HepG2 (cell line): Measurements from ENCODE around the gene PRSS53. TPM values are rescaled to one million over a fixed set of nuclear protein-coding genes. Genes with fewer than 3 reads are reported as not detected.
A peak's percentile ranks its signal among the peaks of the same experiment; 100 is the strongest.

ENCODE experiments used
- ATF1 ChIP-seq: IDR thresholded peaks from 2 replicates; pipeline ENCODE4 v1.6.1; 2016; ENCODE audit warnings: mild to moderate bottlenecking, control low read depth
- BCL6 ChIP-seq: IDR thresholded peaks from 2 replicates; pipeline ENCODE4 v1.6.1; 2016; ENCODE audit warnings: missing genetic modification reagents, missing compliant biosample characterization
- CBX2 ChIP-seq, 2 experiments: fragments of 200-600 bp in 1 of 2; sonication (generic); formaldehyde crosslinking in 1 of 2; IDR thresholded peaks; 2 replicates each; pipeline versions ENCODE4 v1.7.0 to v1.8.1; 2018 to 2022; ENCODE audit warnings: low read depth in 2 of 2, low read length in 1 of 2, mild to moderate bottlenecking in 1 of 2, missing genetic modification reagents in 1 of 2
- KDM6A ChIP-seq: IDR thresholded peaks from 2 replicates; pipeline ENCODE4 v1.6.1; 2016; ENCODE audit warnings: low read depth
- KLF15 ChIP-seq: sonication (generic); formaldehyde crosslinking; IDR thresholded peaks from 2 replicates; pipeline ENCODE4 v1.8.1; 2023; ENCODE audit warnings: borderline replicate concordance, mild to moderate bottlenecking, inconsistent platforms, missing genetic modification reagents, mixed read lengths
- MXI1 ChIP-seq: IDR thresholded peaks from 3 replicates; pipeline ENCODE4 v1.6.1; 2012; ENCODE audit warnings: low read depth, low read length, inconsistent platforms, borderline replicate concordance
- MYC ChIP-seq: sonication (generic); formaldehyde crosslinking; IDR thresholded peaks from 2 replicates; pipeline ENCODE4 v1.9.0; 2021; ENCODE audit warnings: missing genetic modification reagents, borderline replicate concordance
- NR2F2 ChIP-seq: IDR thresholded peaks from 2 replicates; pipeline ENCODE4 v1.6.1; 2012; ENCODE audit warnings: low read depth, inconsistent platforms, borderline replicate concordance
- REXO4 ChIP-seq: sonication (generic); formaldehyde crosslinking; IDR thresholded peaks from 2 replicates; pipeline ENCODE4 v1.8.0; 2022; ENCODE audit warnings: missing genetic modification reagents, mild to moderate bottlenecking, borderline replicate concordance
- SATB2 ChIP-seq: sonication (generic); formaldehyde crosslinking; IDR thresholded peaks from 2 replicates; pipeline ENCODE4 v1.5.0; 2020; ENCODE audit warnings: missing genetic modification reagents
- TBX2 ChIP-seq: sonication (generic); formaldehyde crosslinking; IDR thresholded peaks from 2 replicates; pipeline ENCODE4 v1.5.0; 2020; ENCODE audit warnings: missing genetic modification reagents, mild to moderate bottlenecking, borderline replicate concordance
- TCF12 ChIP-seq, 2 experiments: fragments of 450-650 bp in 1 of 2; sonication (generic) in 1 of 2; formaldehyde crosslinking in 1 of 2; IDR thresholded peaks; 2 replicates each; pipeline versions ENCODE4 v1.6.1 to v1.8.0; 2017 to 2022; ENCODE audit warnings: antibody characterized with exemption in 1 of 2, mild to moderate bottlenecking in 1 of 2, missing genetic modification reagents in 1 of 2, moderate library complexity in 1 of 2
- THRA ChIP-seq: sonication (generic); formaldehyde crosslinking; IDR thresholded peaks from 2 replicates; pipeline ENCODE4 v1.4.0; 2020; ENCODE audit warnings: missing genetic modification reagents, borderline replicate concordance
- ZNF20 ChIP-seq: sonication (generic); formaldehyde crosslinking; IDR thresholded peaks from 2 replicates; pipeline ENCODE4 v1.4.0; 2020; ENCODE audit warnings: mild to moderate bottlenecking, moderate library complexity, missing genetic modification reagents
- ZNF354B ChIP-seq: sonication (generic); formaldehyde crosslinking; IDR thresholded peaks from 2 replicates; pipeline ENCODE4 v1.8.0; 2022; ENCODE audit warnings: mild to moderate bottlenecking, missing genetic modification reagents
- ZNF468 ChIP-seq: sonication (generic); formaldehyde crosslinking; IDR thresholded peaks from 2 replicates; pipeline ENCODE4 v1.8.0; 2022; ENCODE audit warnings: mild to moderate bottlenecking, moderate library complexity, missing genetic modification reagents
- ZNF780A ChIP-seq: sonication (generic); formaldehyde crosslinking; IDR thresholded peaks from 2 replicates; pipeline ENCODE4 v1.8.0; 2022; ENCODE audit warnings: mild to moderate bottlenecking, missing genetic modification reagents, moderate library complexity
- polyA plus RNA-seq, 8 experiments: library from polyadenylated mRNA; depleted of rRNA in 3 of 8; stranded (reverse) in 7 of 8; unstranded in 1 of 8; fragments of >200 nt; fragmentation: Illumina TruSeq in 4 of 8; extraction: Trizol in 4 of 8; gene quantifications; 2 replicates each; pipeline versions ENCODE4 v1.2.1 to v1.2.3, GENCODE V29; 2011 to 2016; ENCODE audit warnings: low read depth in 4 of 8, missing spikeins in 1 of 8, mixed read lengths in 1 of 8; ENCODE audit not compliant: insufficient read depth in 1 of 8
- total RNA-seq, 5 experiments: library from RNA; depleted of rRNA; stranded (reverse); fragments of >200 nt; fragmentation: Illumina TruSeq; extraction: Trizol; gene quantifications; 2 replicates each; pipeline ENCODE4 v1.2.3, GENCODE V29; 2016; ENCODE audit warnings: low read depth in 1 of 5
- TF ChIP-seq, protein P1 (sequence below): sonication (generic); formaldehyde crosslinking; conservative IDR thresholded peaks from 2 replicates; pipeline ENCODE4 v1.4.0; 2020; ENCODE audit warnings: mild to moderate bottlenecking, missing genetic modification reagents, moderate library complexity

Gene PRSS53
- total and polyA plus RNA-seq, 2 of the 13 experiments (the other 11 are each of a cell fraction or from before 2014, with no cell fraction given): 2.2 to 7.4 TPM

- TF ChIP-seq, protein P1, sequence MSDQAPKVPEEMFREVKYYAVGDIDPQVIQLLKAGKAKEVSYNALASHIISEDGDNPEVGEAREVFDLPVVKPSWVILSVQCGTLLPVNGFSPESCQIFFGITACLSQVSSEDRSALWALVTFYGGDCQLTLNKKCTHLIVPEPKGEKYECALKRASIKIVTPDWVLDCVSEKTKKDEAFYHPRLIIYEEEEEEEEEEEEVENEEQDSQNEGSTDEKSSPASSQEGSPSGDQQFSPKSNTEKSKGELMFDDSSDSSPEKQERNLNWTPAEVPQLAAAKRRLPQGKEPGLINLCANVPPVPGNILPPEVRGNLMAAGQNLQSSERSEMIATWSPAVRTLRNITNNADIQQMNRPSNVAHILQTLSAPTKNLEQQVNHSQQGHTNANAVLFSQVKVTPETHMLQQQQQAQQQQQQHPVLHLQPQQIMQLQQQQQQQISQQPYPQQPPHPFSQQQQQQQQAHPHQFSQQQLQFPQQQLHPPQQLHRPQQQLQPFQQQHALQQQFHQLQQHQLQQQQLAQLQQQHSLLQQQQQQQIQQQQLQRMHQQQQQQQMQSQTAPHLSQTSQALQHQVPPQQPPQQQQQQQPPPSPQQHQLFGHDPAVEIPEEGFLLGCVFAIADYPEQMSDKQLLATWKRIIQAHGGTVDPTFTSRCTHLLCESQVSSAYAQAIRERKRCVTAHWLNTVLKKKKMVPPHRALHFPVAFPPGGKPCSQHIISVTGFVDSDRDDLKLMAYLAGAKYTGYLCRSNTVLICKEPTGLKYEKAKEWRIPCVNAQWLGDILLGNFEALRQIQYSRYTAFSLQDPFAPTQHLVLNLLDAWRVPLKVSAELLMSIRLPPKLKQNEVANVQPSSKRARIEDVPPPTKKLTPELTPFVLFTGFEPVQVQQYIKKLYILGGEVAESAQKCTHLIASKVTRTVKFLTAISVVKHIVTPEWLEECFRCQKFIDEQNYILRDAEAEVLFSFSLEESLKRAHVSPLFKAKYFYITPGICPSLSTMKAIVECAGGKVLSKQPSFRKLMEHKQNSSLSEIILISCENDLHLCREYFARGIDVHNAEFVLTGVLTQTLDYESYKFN (CRISPR knock-in tag): peak; percentile 56
- TF ChIP-seq ZNF468 (CRISPR knock-in tag) (no peak), THRA (CRISPR knock-in tag) (no peak), ZNF20 (no peak), KLF15 (CRISPR knock-in tag) (no peak), ZNF780A (no peak), BCL6 (CRISPR knock-in tag) (no peak), ATF1 (CRISPR knock-in tag) (no peak), MYC (CRISPR knock-in tag) (peak; percentile 60), MXI1 (peak; percentile 84; the same call in 2 of the 3 replicates), TBX2 (peak; percentile 57; the same call in 1 of the 2 replicates), TCF12 (IDR thresholded peaks at IDR 0.05) (no peak), TCF12 (CRISPR knock-in tag; IDR thresholded peaks at IDR 0.05) (no peak; the same call in 1 of the 2 replicates), ZNF354B (CRISPR knock-in tag) (no peak), CBX2 (IDR thresholded peaks at IDR 0.05; ENCODE audit: low read depth, low read length) (no peak), CBX2 (CRISPR knock-in tag; IDR thresholded peaks at IDR 0.05; ENCODE audit: low read depth) (no peak), REXO4 (CRISPR knock-in tag) (no peak), KDM6A (CRISPR knock-in tag) (no peak), NR2F2 (peak; percentile 14; the same call in 1 of the 2 replicates), SATB2 (CRISPR knock-in tag) (no peak)
These were observed 54.8 kb downstream of the PRSS53 start (continued) for GRCh38 chr16:31033709-31034492.
